K562 (cell line): ENCODE measurements around the gene PTPRM.

Source experiments
- E2F5 ChIP-seq: sonication (generic); formaldehyde crosslinking; IDR thresholded peaks from 2 replicates; pipeline ENCODE4 v1.8.0; 2022; ENCODE audit warnings: mild to moderate bottlenecking, missing genetic modification reagents
- ELF4 ChIP-seq: fragments of 450-650 bp; formaldehyde crosslinking; IDR thresholded peaks from 2 replicates; pipeline ENCODE4 v1.4.0; 2022; ENCODE audit warnings: missing genetic modification characterization
- FOXK1 ChIP-seq: sonication (generic); formaldehyde crosslinking; IDR thresholded peaks from 2 replicates; pipeline ENCODE4 v1.8.0; 2022; ENCODE audit warnings: missing genetic modification reagents, mild to moderate bottlenecking, borderline replicate concordance
- NCOA2 ChIP-seq, 2 experiments: fragments of 450-650 bp; IDR thresholded peaks; 2 replicates each; pipeline ENCODE4 v1.6.1; 2018; ENCODE audit warnings: mild to moderate bottlenecking in 2 of 2, moderate library complexity in 1 of 2; ENCODE audit not compliant: partially characterized antibody in 2 of 2
- RAD21 ChIP-seq, 2 experiments: fragments of 250-450 bp in 1 of 2; fragments of 450-650 bp in 1 of 2; sonication (Bioruptor Pico) in 1 of 2; formaldehyde crosslinking in 1 of 2; IDR thresholded peaks in 1 of 2; conservative IDR thresholded peaks in 1 of 2; 2 replicates each; pipeline versions ENCODE4 v1.4.0 to v1.8.0; 2020 to 2022; ENCODE audit warnings: mild to moderate bottlenecking in 2 of 2, moderate library complexity in 1 of 2
- SFPQ ChIP-seq: fragments of 200-400 bp; formaldehyde crosslinking; IDR thresholded peaks from 2 replicates; pipeline ENCODE4 v1.6.1; 2017; ENCODE audit warnings: mild to moderate bottlenecking, low read depth, low read length, moderate library complexity
- STAG1 ChIP-seq: sonication (generic); formaldehyde crosslinking; IDR thresholded peaks from 2 replicates; pipeline ENCODE4 v1.5.0; 2020; ENCODE audit warnings: missing genetic modification reagents, borderline replicate concordance
- TEAD4 ChIP-seq, 2 experiments: sonication (generic) in 1 of 2; formaldehyde crosslinking in 1 of 2; IDR thresholded peaks; 2 replicates each; pipeline versions ENCODE4 v1.6.1 to v1.8.0; 2012 to 2022; ENCODE audit warnings: borderline replicate concordance in 1 of 2, inconsistent platforms in 1 of 2, low read length in 1 of 2, mild to moderate bottlenecking in 1 of 2, missing genetic modification reagents in 1 of 2
- U2AF2 ChIP-seq: fragments of 200-400 bp; formaldehyde crosslinking; optimal IDR thresholded peaks from 2 replicates; pipeline ENCODE3; 2017; ENCODE audit warnings: low read depth, mild to moderate bottlenecking, low read length
- ZNF224 ChIP-seq: sonication (generic); formaldehyde crosslinking; IDR thresholded peaks from 2 replicates; pipeline ENCODE4 v1.8.0; 2022; ENCODE audit warnings: mild to moderate bottlenecking, missing genetic modification reagents
- ZNF609 ChIP-seq: sonication (generic); formaldehyde crosslinking; IDR thresholded peaks from 2 replicates; pipeline ENCODE4 v1.8.1; 2023; ENCODE audit warnings: missing genetic modification reagents, mild to moderate bottlenecking, borderline replicate concordance
- ZSCAN32 ChIP-seq: fragments of 450-650 bp; formaldehyde crosslinking; IDR thresholded peaks from 2 replicates; pipeline ENCODE4 v1.4.0; 2020; ENCODE audit warnings: mild to moderate bottlenecking, moderate library complexity

GRCh38 chr18:8217051-8217564, 650.0 kb downstream of the PTPRM start:
- TF ChIP-seq RAD21 (CRISPR knock-in tag; conservative IDR thresholded peaks at IDR 0.05 in 1 of 2, IDR thresholded peaks at IDR 0.05 in 1 of 2) (no peak), SFPQ (no peak), NCOA2 (IDR thresholded peaks at IDR 0.05; ENCODE audit: partially characterized antibody in 2 of 2) (no peak), ELF4 (CRISPR knock-in tag) (no peak), U2AF2 (no peak), ZNF609 (CRISPR knock-in tag) (no peak), E2F5 (CRISPR knock-in tag) (no peak), TEAD4 (IDR thresholded peaks at IDR 0.05; ENCODE audit: low read length) (no peak), TEAD4 (CRISPR knock-in tag; IDR thresholded peaks at IDR 0.05; ENCODE audit: borderline replicate concordance) (no peak), ZSCAN32 (CRISPR knock-in tag) (no peak), STAG1 (CRISPR knock-in tag) (no peak), FOXK1 (no peak), ZNF224 (CRISPR knock-in tag) (no peak)
